Measurements from ENCODE around the gene ZIK1. TPM values are rescaled to one million over a fixed set of nuclear protein-coding genes. Genes with fewer than 3 reads are reported as not detected.

The ZIK1 gene
- total and polyA plus RNA-seq, 9 of the 15 experiments (the other 6 are each of a cell fraction or from before 2014, with no cell fraction given) = 0.03 to 0.42 (median 0.15) TPM; not detected in 1

DNA sequence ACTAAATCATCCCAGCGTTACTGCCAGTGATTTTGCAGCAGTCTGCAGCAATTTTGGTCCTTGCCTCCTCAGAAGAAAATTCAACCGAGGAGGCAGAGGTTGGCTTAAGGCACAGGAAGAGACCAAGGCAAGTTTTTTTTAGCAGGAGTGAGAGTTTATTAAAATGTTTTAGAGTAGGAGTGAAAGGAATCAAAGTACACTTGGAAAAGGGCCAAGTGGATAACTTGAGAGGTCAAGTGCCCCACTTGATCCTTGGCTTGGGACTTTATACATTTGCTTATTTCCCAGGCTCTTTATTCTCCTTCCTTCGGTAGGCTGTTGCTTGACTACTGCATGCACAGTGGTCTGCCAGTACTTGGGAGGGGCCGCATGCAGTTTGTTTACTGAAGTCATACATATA lies 27.2 kb downstream of the ZIK1 start:
- Histone ChIP-seq H3K4me3 (no peak overlapping the region), H3K9me1 (ENCODE audit: control insufficient read depth, insufficient read depth, low read length) (no peaks in the 10 kb centered on the region), H3K27ac (ENCODE audit: extremely low read depth, low read depth, low read length) (no peak overlapping the region), H3K9me3 (replicated peaks; ENCODE audit: control insufficient read depth, insufficient read depth, low read depth, low read length) (peaks cover 19% of the 10 kb centered on the region), H4K20me1 (replicated peaks; ENCODE audit: control insufficient read depth, insufficient read depth, low read length) (no peaks in the 10 kb centered on the region), H3K79me2 (ENCODE audit: control insufficient read depth, insufficient read depth, low read length) (peaks cover 20% of the 10 kb centered on the region), H3K9ac (ENCODE audit: insufficient read depth in 1 of 2, low read depth in 2 of 2, low read length in 2 of 2) (no peak overlapping the region), H3K4me1 (replicated peaks in 1 of 2; ENCODE audit: control insufficient read depth in 2 of 2, insufficient read depth in 2 of 2, low read length in 2 of 2) (peaks cover 3 to 8% of the 10 kb centered on the region in 2 experiments; a peak in 2 of 5 replicates), H2AFZ (ENCODE audit: low read depth, low read length) (no peak overlapping the region), H3K4me2 (ENCODE audit: insufficient read depth, low read length) (no peak overlapping the region), H3K36me3 (ENCODE audit: control insufficient read depth, insufficient read depth, low read length) (peaks cover 8% of the 10 kb centered on the region; the same call in 2 of the 3 replicates), H3K27me3 (ENCODE audit: control insufficient read depth in 2 of 2, insufficient read depth in 2 of 2, low read length in 2 of 2) (no peaks in the 10 kb centered on the region)
- WGBS (ENCODE audit: insufficient coverage, low coverage, missing lambda C conversion rate) = 6% methylated on average over 4 of the region's 4 CpGs
- no peak for DNase-seq (ENCODE audit: extremely low read depth in 1 of 4, low spot score in 3 of 4)
- BruUV-seq (replicated peaks) = no TSS peak
- intact Hi-C loops (cut with micrococcal nuclease) (no loop called here), in situ Hi-C loops (cut with MboI) (no loop called here)
- CTCF ChIA-PET (ENCODE audit: low intra/inter-chr PET ratio) = no interaction called here
- POLR2A ChIA-PET = no interaction called here
- no peak for TF ChIP-seq ZBED1 (IDR thresholded peaks at IDR 0.05)
- TF ChIP-seq, protein P1, sequence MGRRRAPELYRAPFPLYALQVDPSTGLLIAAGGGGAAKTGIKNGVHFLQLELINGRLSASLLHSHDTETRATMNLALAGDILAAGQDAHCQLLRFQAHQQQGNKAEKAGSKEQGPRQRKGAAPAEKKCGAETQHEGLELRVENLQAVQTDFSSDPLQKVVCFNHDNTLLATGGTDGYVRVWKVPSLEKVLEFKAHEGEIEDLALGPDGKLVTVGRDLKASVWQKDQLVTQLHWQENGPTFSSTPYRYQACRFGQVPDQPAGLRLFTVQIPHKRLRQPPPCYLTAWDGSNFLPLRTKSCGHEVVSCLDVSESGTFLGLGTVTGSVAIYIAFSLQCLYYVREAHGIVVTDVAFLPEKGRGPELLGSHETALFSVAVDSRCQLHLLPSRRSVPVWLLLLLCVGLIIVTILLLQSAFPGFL (CRISPR knock-in tag; IDR thresholded peaks at IDR 0.05) = no peak
- no peak for TF ChIP-seq ZNF146 (CRISPR knock-in tag; IDR thresholded peaks at IDR 0.05; ENCODE audit: unreplicated experiment)
- no peak for TF ChIP-seq ZNF224 (CRISPR knock-in tag; IDR thresholded peaks at IDR 0.05)
- peak; percentile 34; the same call in 1 of the 2 replicates for TF ChIP-seq NFIC (IDR thresholded peaks at IDR 0.05)
- TF ChIP-seq CCNT2 (IDR thresholded peaks at IDR 0.05; ENCODE audit: borderline replicate concordance, extremely low read depth, insufficient read length, low read depth, low read length) = no peak
- no peak for FAIRE-seq
- no peak for ATAC-seq

Data from K562 (cell line).